WTC11 (cell line): ENCODE results near the gene MLX. TPM values are rescaled to one million over a fixed set of nuclear protein-coding genes. Genes with fewer than 3 reads are reported as not detected.

Experiments used
- ATAC-seq: fragments of 200-7000 bp; cut with Tn5 transposase; 2 replicates; pipeline ENCODE4 v1.10.0; 2021; ENCODE audit warnings: mild to moderate bottlenecking, moderate library complexity
- Bru-seq: library from RNA; stranded (reverse); fragments of 400-500 nt; gene quantifications from one replicate; lab custom pipeline; 2021; lab: Mats Ljungman, UMichigan
- CTCF ChIA-PET: fragments of 300-600 bp; sonication (Branson Sonifier 250); formaldehyde crosslinking; loops from one replicate; lab custom pipeline; 2021; ENCODE audit warnings: antibody characterized with exemption; lab: Charles Lee
- POLR2A ChIA-PET: fragments of 350-600 bp; sonication (Branson Sonifier 250); formaldehyde crosslinking; loops from one replicate; lab custom pipeline; 2021; ENCODE audit warnings: antibody characterized with exemption; lab: Charles Lee
- DNase-seq: peaks from one replicate; pipeline ENCODE4 v3.0.0; 2021; ENCODE audit warnings: low spot score
- H3K27ac Mint-ChIP-seq: 2 replicates; pipeline ENCODE4 v1.8.0; 2021; ENCODE audit warnings: mixed read lengths
- H3K27me3 Mint-ChIP-seq: 2 replicates; pipeline ENCODE4 v1.8.0; 2021; ENCODE audit warnings: low read depth, mild to moderate bottlenecking, moderate library complexity, mixed read lengths
- H3K36me3 Mint-ChIP-seq: 2 replicates; pipeline ENCODE4 v1.8.0; 2021; ENCODE audit warnings: mixed read lengths
- H3K4me1 Mint-ChIP-seq: 2 replicates; pipeline ENCODE4 v1.8.0; 2022; ENCODE audit warnings: mixed read lengths
- H3K4me3 Mint-ChIP-seq: 2 replicates; pipeline ENCODE4 v1.8.0; 2021; ENCODE audit warnings: mild to moderate bottlenecking, moderate library complexity, mixed read lengths
- H3K9me3 Mint-ChIP-seq: 2 replicates; pipeline ENCODE4 v1.8.0; 2021; ENCODE audit warnings: mixed read lengths
- CDX4 ChIP-seq: fragments of 250-450 bp; sonication (Bioruptor Pico); IDR thresholded peaks from 2 replicates; pipeline ENCODE4 v1.9.0; 2021; ENCODE audit warnings: moderate library complexity, mild to moderate bottlenecking, inconsistent platforms, borderline replicate concordance
- CREB1 ChIP-seq: sonication (generic); formaldehyde crosslinking; IDR thresholded peaks from 2 replicates; pipeline ENCODE4 v1.8.0; 2023; ENCODE audit warnings: mild to moderate bottlenecking, missing genetic modification reagents
- E2F1 ChIP-seq: sonication (generic); formaldehyde crosslinking; IDR thresholded peaks from 2 replicates; pipeline ENCODE4 v1.8.0; 2022; ENCODE audit warnings: mild to moderate bottlenecking, missing genetic modification reagents
- ELF4 ChIP-seq: sonication (generic); formaldehyde crosslinking; IDR thresholded peaks from 2 replicates; pipeline ENCODE4 v1.8.1; 2022; ENCODE audit warnings: low read depth, mild to moderate bottlenecking, moderate library complexity, missing genetic modification reagents
- ETV6 ChIP-seq: sonication (generic); formaldehyde crosslinking; IDR thresholded peaks from 2 replicates; pipeline ENCODE4 v1.8.1; 2022; ENCODE audit warnings: mild to moderate bottlenecking, missing genetic modification reagents
- FOXK1 ChIP-seq: sonication (generic); formaldehyde crosslinking; IDR thresholded peaks from 2 replicates; pipeline ENCODE4 v1.8.0; 2022; ENCODE audit warnings: mild to moderate bottlenecking, moderate library complexity, missing genetic modification reagents
- FOXP1 ChIP-seq: sonication (generic); formaldehyde crosslinking; IDR thresholded peaks from 2 replicates; pipeline ENCODE4 v1.8.0; 2022; ENCODE audit warnings: missing genetic modification reagents, mild to moderate bottlenecking, moderate library complexity, borderline replicate concordance
- FOXP4 ChIP-seq: sonication (generic); formaldehyde crosslinking; IDR thresholded peaks from 2 replicates; pipeline ENCODE4 v1.8.0; 2022; ENCODE audit warnings: mild to moderate bottlenecking, missing genetic modification reagents
- GRHL2 ChIP-seq: fragments of 250-450 bp; sonication (Bioruptor Pico); IDR thresholded peaks from 2 replicates; pipeline ENCODE4 v1.8.0; 2022; ENCODE audit warnings: mild to moderate bottlenecking, moderate library complexity; ENCODE audit not compliant: insufficient replicate concordance, severe bottlenecking
- HMGXB4 ChIP-seq: sonication (generic); formaldehyde crosslinking; IDR thresholded peaks from 2 replicates; pipeline ENCODE4 v1.8.1; 2023; ENCODE audit warnings: mild to moderate bottlenecking, moderate library complexity, missing genetic modification reagents
- IRF2 ChIP-seq: sonication (generic); formaldehyde crosslinking; IDR thresholded peaks from 2 replicates; pipeline ENCODE4 v1.8.0; 2022; ENCODE audit warnings: low read depth, missing genetic modification reagents, borderline replicate concordance
- JAZF1 ChIP-seq: fragments of 250-450 bp; sonication (Bioruptor Pico); IDR thresholded peaks from 2 replicates; pipeline ENCODE4 v1.9.0; 2021; ENCODE audit warnings: moderate library complexity, mild to moderate bottlenecking, inconsistent platforms
- JUN ChIP-seq: sonication (generic); formaldehyde crosslinking; IDR thresholded peaks from 2 replicates; pipeline ENCODE4 v1.8.0; 2023; ENCODE audit warnings: mild to moderate bottlenecking, missing genetic modification reagents
- KAT7 ChIP-seq: sonication (generic); formaldehyde crosslinking; IDR thresholded peaks from 2 replicates; pipeline ENCODE4 v1.8.1; 2023; ENCODE audit warnings: missing genetic modification reagents, mild to moderate bottlenecking, borderline replicate concordance
- MAX ChIP-seq: sonication (generic); formaldehyde crosslinking; IDR thresholded peaks from 2 replicates; pipeline ENCODE4 v1.8.0; 2022; ENCODE audit warnings: mild to moderate bottlenecking, missing genetic modification reagents
- MYBL2 ChIP-seq: sonication (generic); formaldehyde crosslinking; IDR thresholded peaks from 2 replicates; pipeline ENCODE4 v1.8.1; 2023; ENCODE audit warnings: mild to moderate bottlenecking, moderate library complexity, missing genetic modification reagents
- NFYB ChIP-seq: sonication (generic); formaldehyde crosslinking; conservative IDR thresholded peaks from 2 replicates; pipeline ENCODE4 v1.8.0; 2022; ENCODE audit warnings: low read depth, missing genetic modification reagents
- PREB ChIP-seq: sonication (generic); formaldehyde crosslinking; IDR thresholded peaks from 2 replicates; pipeline ENCODE4 v1.8.1; 2022; ENCODE audit warnings: mild to moderate bottlenecking, missing genetic modification reagents, moderate library complexity, borderline replicate concordance
- PRRX2 ChIP-seq: fragments of 250-450 bp; sonication (Bioruptor Pico); IDR thresholded peaks from 2 replicates; pipeline ENCODE4 v1.8.0; 2021; ENCODE audit warnings: mild to moderate bottlenecking
- SP1 ChIP-seq: sonication (generic); formaldehyde crosslinking; conservative IDR thresholded peaks from 2 replicates; pipeline ENCODE4 v1.8.1; 2022; ENCODE audit warnings: missing genetic modification reagents
- USF1 ChIP-seq: sonication (generic); formaldehyde crosslinking; IDR thresholded peaks from 2 replicates; pipeline ENCODE4 v1.8.0; 2022; ENCODE audit warnings: mild to moderate bottlenecking, missing genetic modification reagents
- ZNF423 ChIP-seq: fragments of 250-450 bp; sonication (Bioruptor Pico); IDR thresholded peaks from 2 replicates; pipeline ENCODE4 v2.1.2; 2022; ENCODE audit warnings: mild to moderate bottlenecking, moderate library complexity
- long read RNA-seq, 3 experiments: library from RNA in 1 of 3; library from capped mRNA in 1 of 3; library from polyadenylated mRNA in 1 of 3; unstranded in 2 of 3; stranded (forward) in 1 of 3; transcript quantifications; one replicate each; pipeline ENCODE4 v2.0.0, GENCODE V29; 2021
- total RNA-seq: library from RNA; stranded (reverse); gene quantifications from 3 replicates; pipeline ENCODE4 v1.2.3, GENCODE V29; 2021

MLX gene
- total RNA-seq, result 26.9 to 34.9 TPM (median 30.1 TPM) in 3 replicates
- Bru-seq, nascent RNA, result percentile 81 among the genes with signal in this experiment
- long read RNA-seq, experiment 1, transcript MLX-203 (8 exons, 2,428 nt), result major isoform, 133 of 199 reads
- long read RNA-seq, experiment 1, transcript MLX-201 (8 exons, 2,586 nt), result minor isoform, 14 of 199 reads
- long read RNA-seq, experiment 1, transcript MLX-202 (7 exons, 2,334 nt), result minor isoform, 17 of 199 reads
- long read RNA-seq, experiment 1, partial matches to known transcripts, result 10 of 199 reads
- long read RNA-seq, experiment 1, other reads (novel, unspliced or antisense), result 24 of 199 reads
- long read RNA-seq, experiment 2, transcript MLX-203 (8 exons, 2,428 nt), result major isoform, 8 of 31 reads
- long read RNA-seq, experiment 2, partial matches to known transcripts, result 8 of 31 reads
- long read RNA-seq, experiment 2, other reads (novel, unspliced or antisense), result 14 of 31 reads
- long read RNA-seq, experiment 3, transcript MLX-202 (7 exons, 2,334 nt), result minor isoform, 23 of 177 reads
- long read RNA-seq, experiment 3, transcript MLX-201 (8 exons, 2,586 nt), result minor isoform, 18 of 177 reads
- long read RNA-seq, experiment 3, transcript MLX-203 (8 exons, 2,428 nt), result major isoform, 102 of 177 reads
- long read RNA-seq, experiment 3, partial matches to known transcripts, result 8 of 177 reads
- long read RNA-seq, experiment 3, other reads (novel, unspliced or antisense), result 25 of 177 reads

- ChIA-PET POLR2A (no interaction called here), CTCF (interaction anchor here (0.6 to 3.4 kb wide), 8 partner anchors 11 to 200 kb away, joined by 3 to 30 read pairs (median 4); partner anchors contain the start of gene PSMC3IP)
- Mint-ChIP-seq H3K4me3 (peak within 1 kb of the TSS; percentile 94), H3K9me3 (no peaks in the 10 kb centered on the region), H3K36me3 (peaks cover 32% of the 10 kb centered on the region), H3K27ac (peak within 1 kb of the TSS; percentile 92), H3K4me1 (peaks cover 22% of the 10 kb centered on the region), H3K27me3 (no peaks in the 10 kb centered on the region)
- ATAC-seq (peak; percentile 70), DNase-seq (peak; percentile 92)
- TF ChIP-seq KAT7 (CRISPR knock-in tag) (0 out of 2 replicates have a peak, but pooled peaks have one; percentile 39), FOXP1 (CRISPR knock-in tag) (peak; percentile 73), SP1 (CRISPR knock-in tag) (peak; percentile 89), JUN (0 out of 2 replicates have a peak, but pooled peaks have one; percentile 16), PREB (no peak), USF1 (peak; percentile 99), ZNF423 (peak; percentile 72), MAX (peak; percentile 84), MYBL2 (CRISPR knock-in tag) (peak; percentile 56; the same call in 1 of the 2 replicates), CREB1 (CRISPR knock-in tag) (peak; percentile 42; the same call in 1 of the 2 replicates), JAZF1 (CRISPR knock-in tag) (no peak), FOXK1 (CRISPR knock-in tag) (peak; percentile 12; the same call in 1 of the 2 replicates), NFYB (CRISPR knock-in tag) (peak; percentile 84), IRF2 (CRISPR knock-in tag) (no peak), ETV6 (peak; percentile 86), GRHL2 (no peak), HMGXB4 (CRISPR knock-in tag) (no peak; the same call in 1 of the 2 replicates), E2F1 (CRISPR knock-in tag) (0 out of 2 replicates have a peak, but pooled peaks have one; percentile 60), FOXP4 (CRISPR knock-in tag) (peak; percentile 40; the same call in 1 of the 2 replicates), PRRX2 (CRISPR knock-in tag) (no peak), CDX4 (CRISPR knock-in tag) (no peak), ELF4 (no peak)
These were observed at the start of gene MLX for GRCh38 chr17:42566883-42567573. Gene MLX (plus strand): TSS chr17:42567100. CDS start chr17:42567125, 25 bp downstream.
